Measurements from ENCODE around the gene TOMM40.
"Not testable (repeated sequence)": the region's sequence is repeated elsewhere in the genome, so short reads cannot be mapped to it uniquely, and the experiment has no call there.

TOMM40 gene

GRCh38 chr19:44924243-44924725, 33.2 kb downstream of the TOMM40 start:
- Mint-ChIP-seq H3K27ac (no peak overlapping the region), H3K36me3 (ENCODE audit: low read depth) (no peaks in the 10 kb centered on the region), H3K4me3 (no peak overlapping the region), H3K27me3 (ENCODE audit: low read depth) (peaks cover 20% of the 10 kb centered on the region), H3K9me3 (no peaks in the 10 kb centered on the region), H3K4me1 (ENCODE audit: low read depth) (peaks cover 5% of the 10 kb centered on the region)

- no peak overlapping the region for H3K27ac Mint-ChIP-seq
- H3K4me1 Mint-ChIP-seq (ENCODE audit: low read depth) = peaks cover 5% of the 10 kb centered on the region
- H3K36me3 Mint-ChIP-seq (ENCODE audit: low read depth) = no peaks in the 10 kb centered on the region
- H3K27me3 Mint-ChIP-seq (ENCODE audit: low read depth) = peaks cover 24% of the 10 kb centered on the region
- H3K4me3 Mint-ChIP-seq = no peak overlapping the region
- no peaks in the 10 kb centered on the region for H3K9me3 Mint-ChIP-seq
These were observed 34.2 kb downstream of the TOMM40 start for GRCh38 chr19:44925114-44925891.

GRCh38 chr19:44926245-44927077, 35.4 kb downstream of the TOMM40 start:
- Mint-ChIP-seq H3K27me3 (ENCODE audit: low read depth) (peaks cover 24% of the 10 kb centered on the region), H3K4me3 (peak overlapping the region; percentile 46)
- not testable (repeated sequence) for H3K4me1 Mint-ChIP-seq (ENCODE audit: low read depth); H3K27ac Mint-ChIP-seq; H3K9me3 Mint-ChIP-seq; H3K36me3 Mint-ChIP-seq (ENCODE audit: low read depth)

DNA sequence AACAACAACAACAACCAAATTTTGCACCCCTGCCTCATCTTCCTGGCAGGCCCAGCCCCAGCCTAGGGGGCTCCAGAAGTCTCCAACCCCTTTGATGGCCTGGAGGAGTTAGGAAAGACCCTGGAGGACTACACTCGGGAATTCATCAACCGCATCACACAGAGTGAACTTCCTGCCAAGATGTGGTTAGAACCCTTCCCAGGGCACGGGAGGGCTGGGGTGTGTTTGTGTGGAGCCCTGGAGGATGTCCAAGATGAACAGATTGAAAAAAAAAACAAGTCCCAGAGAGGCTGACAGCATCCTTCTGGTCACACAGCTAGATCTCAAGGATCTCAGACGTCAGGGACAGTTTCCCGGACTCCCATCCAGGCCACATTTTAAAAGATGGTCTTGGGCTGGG, 36.7 kb downstream of the TOMM40 start:
- Mint-ChIP-seq H3K27me3 (ENCODE audit: low read depth) (peaks cover 24% of the 10 kb centered on the region), H3K4me3 (no peak overlapping the region), H3K27ac (no peak overlapping the region), H3K9me3 (no peaks in the 10 kb centered on the region), H3K36me3 (ENCODE audit: low read depth) (no peaks in the 10 kb centered on the region), H3K4me1 (ENCODE audit: low read depth) (peaks cover 5% of the 10 kb centered on the region)

GRCh38 chr19:44930088-44930487, 39.0 kb downstream of the TOMM40 start:
- H3K4me3 Mint-ChIP-seq = no peak overlapping the region
- H3K36me3 Mint-ChIP-seq (ENCODE audit: low read depth) = no peaks in the 10 kb centered on the region
- H3K4me1 Mint-ChIP-seq (ENCODE audit: low read depth) = peaks cover 5% of the 10 kb centered on the region
- no peaks in the 10 kb centered on the region for H3K9me3 Mint-ChIP-seq
- peaks cover 25% of the 10 kb centered on the region for H3K27me3 Mint-ChIP-seq (ENCODE audit: low read depth)
- H3K27ac Mint-ChIP-seq = no peak overlapping the region

GRCh38 chr19:44931541-44931940, 40.5 kb downstream of the TOMM40 start:
- Mint-ChIP-seq H3K27me3 (ENCODE audit: low read depth) (peaks cover 14% of the 10 kb centered on the region), H3K9me3 (no peaks in the 10 kb centered on the region), H3K36me3 (ENCODE audit: low read depth) (no peaks in the 10 kb centered on the region), H3K4me1 (ENCODE audit: low read depth) (peaks cover 5% of the 10 kb centered on the region), H3K4me3 (no peak overlapping the region), H3K27ac (no peak overlapping the region)

GRCh38 chr19:44939668-44940067, 48.6 kb downstream of the TOMM40 start:
- no peak overlapping the region for H3K27ac Mint-ChIP-seq
- H3K36me3 Mint-ChIP-seq (ENCODE audit: low read depth) = no peaks in the 10 kb centered on the region
- H3K9me3 Mint-ChIP-seq = no peaks in the 10 kb centered on the region
- no peaks in the 10 kb centered on the region for H3K4me1 Mint-ChIP-seq (ENCODE audit: low read depth)
- H3K27me3 Mint-ChIP-seq (ENCODE audit: low read depth) = peaks cover 2% of the 10 kb centered on the region
- no peak overlapping the region for H3K4me3 Mint-ChIP-seq

- H3K36me3 Mint-ChIP-seq (ENCODE audit: low read depth) = no peaks in the 10 kb centered on the region
- H3K27me3 Mint-ChIP-seq (ENCODE audit: low read depth) = no peaks in the 10 kb centered on the region
- no peaks in the 10 kb centered on the region for H3K9me3 Mint-ChIP-seq
- H3K4me1 Mint-ChIP-seq (ENCODE audit: low read depth) = no peaks in the 10 kb centered on the region
- no peak within 1 kb of the TSS for H3K27ac Mint-ChIP-seq
- H3K4me3 Mint-ChIP-seq = no peak within 1 kb of the TSS
These were observed 51.1 kb downstream of the TOMM40 start, which contains the start of gene APOC4 for GRCh38 chr19:44942067-44942571. APOC4 (plus strand) TSS chr19:44942237; CDS start chr19:44942278, 41 bp downstream.

DNA sequence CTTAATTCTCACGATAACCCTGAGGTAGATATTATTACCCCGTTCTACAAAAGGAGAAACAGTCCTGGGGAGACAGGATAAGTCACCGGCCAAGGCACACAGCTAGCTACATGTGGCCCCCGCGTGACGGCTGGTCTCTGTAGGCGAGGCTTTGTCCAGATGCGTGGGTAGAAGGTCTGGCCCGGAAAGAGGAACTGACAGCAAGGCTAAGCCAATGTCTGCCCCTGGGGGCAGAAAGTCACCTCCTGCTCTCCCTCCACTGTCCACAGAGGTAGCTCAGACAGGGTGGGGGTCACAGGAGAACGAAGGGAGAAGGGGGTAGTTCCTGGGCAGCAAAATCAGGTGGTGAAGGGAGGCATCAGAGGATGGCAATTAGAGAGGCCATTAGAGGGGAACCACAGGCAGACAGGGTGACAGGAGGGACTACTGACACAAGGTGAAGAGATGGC, 52.8 kb downstream of the TOMM40 start:
- Mint-ChIP-seq H3K4me1 (ENCODE audit: low read depth) (no peaks in the 10 kb centered on the region), H3K27me3 (ENCODE audit: low read depth) (no peaks in the 10 kb centered on the region), H3K36me3 (ENCODE audit: low read depth) (no peaks in the 10 kb centered on the region), H3K4me3 (no peak overlapping the region), H3K9me3 (no peaks in the 10 kb centered on the region), H3K27ac (no peak overlapping the region)

GRCh38 chr19:44947041-44947581, 56.1 kb downstream of the TOMM40 start:
- no peak overlapping the region for H3K27ac Mint-ChIP-seq
- H3K4me1 Mint-ChIP-seq (ENCODE audit: low read depth) = no peaks in the 10 kb centered on the region
- no peak overlapping the region for H3K4me3 Mint-ChIP-seq
- H3K9me3 Mint-ChIP-seq = no peaks in the 10 kb centered on the region
- peaks cover 1% of the 10 kb centered on the region for H3K36me3 Mint-ChIP-seq (ENCODE audit: low read depth)
- H3K27me3 Mint-ChIP-seq (ENCODE audit: low read depth) = no peaks in the 10 kb centered on the region

GRCh38 chr19:44948237-44948636, 57.2 kb downstream of the TOMM40 start:
- Mint-ChIP-seq H3K27ac (no peak overlapping the region), H3K4me3 (no peak overlapping the region), H3K36me3 (ENCODE audit: low read depth) (peaks cover 1% of the 10 kb centered on the region), H3K4me1 (ENCODE audit: low read depth) (no peaks in the 10 kb centered on the region), H3K9me3 (no peaks in the 10 kb centered on the region), H3K27me3 (ENCODE audit: low read depth) (no peaks in the 10 kb centered on the region)

DNA sequence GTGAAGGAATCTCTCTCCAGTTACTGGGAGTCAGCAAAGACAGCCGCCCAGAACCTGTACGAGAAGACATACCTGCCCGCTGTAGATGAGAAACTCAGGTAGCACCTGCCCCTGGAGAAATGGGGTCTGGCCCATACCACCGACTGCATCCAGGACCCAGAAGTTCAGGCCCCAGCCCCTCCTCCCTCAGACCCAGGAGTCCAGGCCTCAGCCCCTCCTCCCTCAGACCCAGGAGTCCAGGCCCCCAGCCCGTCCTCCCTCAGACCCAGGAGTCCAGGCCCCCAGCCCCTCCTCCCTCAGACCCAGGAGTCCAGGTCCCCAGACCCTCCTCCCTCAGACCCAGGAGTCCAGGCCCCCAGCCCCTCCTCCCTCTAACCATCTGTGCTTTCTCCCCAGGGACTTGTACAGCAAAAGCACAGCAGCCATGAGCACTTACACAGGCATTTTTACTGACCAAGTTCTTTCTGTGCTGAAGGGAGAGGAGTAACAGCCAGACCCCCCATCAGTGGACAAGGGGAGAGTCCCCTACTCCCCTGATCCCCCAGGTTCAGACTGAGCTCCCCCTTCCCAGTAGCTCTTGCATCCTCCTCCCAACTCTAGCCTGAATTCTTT, 57.8 kb downstream of the TOMM40 start:
- peaks cover 4% of the 10 kb centered on the region for H3K4me1 Mint-ChIP-seq (ENCODE audit: low read depth)
- H3K27ac Mint-ChIP-seq = no peak overlapping the region
- H3K4me3 Mint-ChIP-seq = no peak overlapping the region
- H3K27me3 Mint-ChIP-seq (ENCODE audit: low read depth) = no peaks in the 10 kb centered on the region
- no peaks in the 10 kb centered on the region for H3K9me3 Mint-ChIP-seq
- H3K36me3 Mint-ChIP-seq (ENCODE audit: low read depth) = peaks cover 1% of the 10 kb centered on the region

DNA sequence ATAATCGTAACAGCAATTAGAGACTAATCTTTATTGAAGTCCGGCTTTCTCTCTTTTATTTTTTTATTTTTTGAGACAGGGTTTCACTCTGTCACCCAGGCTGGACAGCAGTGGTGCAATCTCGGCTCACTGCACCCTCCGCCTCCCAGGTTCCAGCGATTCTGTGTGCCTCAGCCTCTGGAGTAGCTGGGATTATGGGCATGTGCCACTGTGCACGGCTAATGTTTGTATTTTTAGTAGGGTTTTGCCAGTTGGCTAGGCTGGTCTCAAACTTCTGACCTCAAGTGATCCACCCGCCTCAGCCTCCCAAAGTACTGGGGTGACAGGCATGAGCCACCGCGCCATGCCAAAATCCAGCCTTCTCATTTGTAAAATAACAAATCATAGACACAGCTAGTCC, 58.5 kb downstream of the TOMM40 start:
- peaks cover 1% of the 10 kb centered on the region for H3K36me3 Mint-ChIP-seq (ENCODE audit: low read depth)
- H3K9me3 Mint-ChIP-seq = no peaks in the 10 kb centered on the region
- no peak overlapping the region for H3K27ac Mint-ChIP-seq
- no peaks in the 10 kb centered on the region for H3K27me3 Mint-ChIP-seq (ENCODE audit: low read depth)
- H3K4me1 Mint-ChIP-seq (ENCODE audit: low read depth) = peaks cover 5% of the 10 kb centered on the region
- no peak overlapping the region for H3K4me3 Mint-ChIP-seq

Data from T-helper 1 cell treated with Interleukin-12 subunit alpha and Interleukin-12 subunit beta and Interleukin-4 antibody, amounts not matched to agents 30 μg/mL and 1 μg/mL, for 36 hours (primary cell).